Smooth muscle cell (in vitro differentiated cells): ENCODE data around the gene YPEL2. TPM values are rescaled to one million over a fixed set of nuclear protein-coding genes. Genes with fewer than 3 reads are reported as not detected.
A peak's percentile ranks its signal among the peaks of the same experiment; 100 is the strongest.

ENCODE experiments used
- DNase-seq: peaks from one replicate; lab custom pipeline; 2025; ENCODE audit not compliant: unreplicated experiment; lab: John Stamatoyannopoulos, UW
- H2AFZ ChIP-seq: fragments of 200-600 bp; sonication (generic); 2 replicates; pipeline ENCODE4 v1.6.0; 2016; ENCODE audit warnings: antibody characterized with exemption, low read depth, mild to moderate bottlenecking
- H3F3A ChIP-seq: fragments of 200-600 bp; sonication (generic); 2 replicates; pipeline ENCODE4 v1.6.0; 2017; ENCODE audit warnings: antibody characterized with exemption, low read depth
- H3K27ac ChIP-seq: fragments of 200-600 bp; sonication (generic); 2 replicates; pipeline ENCODE4 v1.5.1; 2016; ENCODE audit warnings: low read depth, mild to moderate bottlenecking
- H3K27me3 ChIP-seq: fragments of 200-600 bp; sonication (generic); 2 replicates; pipeline ENCODE4 v1.6.1; 2016; ENCODE audit warnings: low read depth, mild to moderate bottlenecking
- H3K36me3 ChIP-seq: fragments of 200-600 bp; sonication (generic); 2 replicates; pipeline ENCODE4 v1.5.1; 2016; ENCODE audit warnings: low read depth
- H3K4me1 ChIP-seq: fragments of 200-600 bp; sonication (generic); 2 replicates; pipeline ENCODE4 v1.5.1; 2016; ENCODE audit warnings: low read depth
- H3K4me2 ChIP-seq: fragments of 200-600 bp; sonication (generic); 2 replicates; pipeline ENCODE4 v1.6.0; 2016; ENCODE audit warnings: mild to moderate bottlenecking
- H3K4me3 ChIP-seq: fragments of 200-600 bp; sonication (generic); 2 replicates; pipeline ENCODE4 v1.5.1; 2016; ENCODE audit warnings: mild to moderate bottlenecking
- H3K79me2 ChIP-seq: fragments of 200-600 bp; sonication (generic); 2 replicates; pipeline ENCODE4 v1.6.0; 2016; ENCODE audit warnings: low read depth, mild to moderate bottlenecking
- H3K9ac ChIP-seq: fragments of 200-600 bp; sonication (generic); 2 replicates; pipeline ENCODE4 v1.6.0; 2016; ENCODE audit warnings: low read depth
- H3K9me3 ChIP-seq: fragments of 200-600 bp; sonication (generic); replicated peaks from 2 replicates; pipeline ENCODE4 v1.5.1; 2016; ENCODE audit warnings: low read depth
- H4K20me1 ChIP-seq: fragments of 200-600 bp; sonication (generic); 2 replicates; pipeline ENCODE4 v1.6.0; 2016; ENCODE audit warnings: low read depth
- CTCF ChIP-seq: fragments of 200-600 bp; sonication (generic); IDR thresholded peaks from 2 replicates; pipeline ENCODE4 v1.5.1; 2017; ENCODE audit warnings: borderline replicate concordance, mild to moderate bottlenecking, antibody characterized with exemption; ENCODE audit not compliant: insufficient read depth, poor library complexity, severe bottlenecking
- WGBS: methylation state at CpG from one replicate; pipeline ENCODE4 v1.1.7; 2016; ENCODE audit warnings: low lambda C conversion rate; 5-methylcytosine and 5-hydroxymethylcytosine counted together
- polyA plus RNA-seq: library from polyadenylated mRNA; unstranded; fragments of >200 nt; fragmentation: Nextera tagmentation; extraction: Ambion mirVana; gene quantifications from 2 replicates; pipeline ENCODE4 v1.2.1, GENCODE V29; 2016
- total RNA-seq: library from RNA; depleted of rRNA; stranded (reverse); fragments of >200 nt; gene quantifications from 2 replicates; pipeline ENCODE4 v1.2.3, GENCODE V29; 2014

The YPEL2 gene
- total and polyA plus RNA-seq, 2 experiments from 2014 or later: 4.0 to 9.6 TPM

DNA sequence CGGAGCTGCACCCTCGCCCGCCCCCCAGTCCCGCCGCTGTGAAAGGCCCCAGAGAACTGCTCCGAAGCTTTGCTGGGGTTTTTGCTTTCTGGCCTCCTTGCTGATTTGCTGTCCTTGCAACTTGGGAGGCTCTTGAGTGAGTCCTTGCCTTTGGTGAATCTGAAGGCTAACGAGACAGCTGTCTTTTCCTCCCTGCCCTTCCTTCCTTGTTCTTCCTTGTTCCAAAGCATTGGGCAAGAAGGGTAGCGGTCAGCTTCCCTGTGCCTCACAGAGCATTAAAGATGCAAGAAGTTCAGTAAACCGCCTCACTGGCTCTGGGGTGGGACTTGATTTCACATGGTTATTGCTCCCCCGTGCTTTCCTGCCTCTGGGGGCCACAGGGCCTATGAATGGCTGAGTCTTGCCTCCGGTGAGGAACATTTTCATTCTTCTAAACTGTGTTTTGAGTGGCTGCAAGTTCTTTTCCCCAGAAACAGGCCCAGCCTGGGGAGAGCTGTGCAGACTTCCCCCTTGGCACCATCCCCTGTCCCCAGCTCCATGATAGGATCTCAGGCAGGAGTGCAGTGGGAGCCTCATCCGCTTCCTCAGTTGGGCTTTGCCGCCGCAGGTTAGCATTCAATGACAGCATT is 1.4 kb downstream of the YPEL2 start:
- H3K9me3 ChIP-seq: no peaks in the 10 kb centered on the region
- TF ChIP-seq CTCF: no peak
- no peaks in the 10 kb centered on the region for H3K27me3 ChIP-seq
- H2AFZ ChIP-seq: peak overlapping the region; percentile 92
- WGBS: 31% methylated on average over 14 of the region's 14 CpGs
- DNase-seq: no peak
- H3F3A ChIP-seq: peaks cover 3% of the 10 kb centered on the region
- peak overlapping the region; percentile 80 for H3K9ac ChIP-seq
- peaks cover 43% of the 10 kb centered on the region for H4K20me1 ChIP-seq
- H3K36me3 ChIP-seq: no peaks in the 10 kb centered on the region
- peak overlapping the region; percentile 98 for H3K4me2 ChIP-seq
- H3K4me1 ChIP-seq: peaks cover 42% of the 10 kb centered on the region
- peak overlapping the region; percentile 87 for H3K4me3 ChIP-seq
- no peak overlapping the region for H3K27ac ChIP-seq
- peaks cover 50% of the 10 kb centered on the region for H3K79me2 ChIP-seq

DNA sequence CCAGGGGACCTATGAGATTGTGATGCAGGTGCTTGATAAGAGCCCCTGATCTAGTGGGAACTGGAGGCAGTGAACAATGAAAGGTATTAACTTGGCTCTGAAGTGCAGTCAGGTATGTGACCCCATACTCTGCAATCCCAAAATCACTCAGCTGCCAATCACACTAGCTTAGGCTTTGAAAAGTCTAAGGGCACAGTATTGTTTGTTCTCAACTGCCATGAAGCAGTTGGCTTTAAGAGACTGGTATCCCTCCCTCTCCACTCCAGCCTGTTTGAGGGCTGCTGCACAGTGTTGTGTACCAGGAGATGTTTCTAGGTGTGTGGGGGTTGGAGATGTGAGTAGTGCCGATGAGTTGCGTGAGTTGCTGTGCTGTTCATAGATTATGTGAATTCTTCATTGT is 2.4 kb downstream of the YPEL2 start:
- peaks cover 50% of the 10 kb centered on the region for H3K79me2 ChIP-seq
- no peak overlapping the region for H3K9ac ChIP-seq
- H3F3A ChIP-seq: peaks cover 3% of the 10 kb centered on the region
- H4K20me1 ChIP-seq: peaks cover 46% of the 10 kb centered on the region
- 100% methylated on average over 2 of the region's 2 CpGs for WGBS
- peak overlapping the region; percentile 87 for H3K4me3 ChIP-seq
- H2AFZ ChIP-seq: no peak overlapping the region
- H3K4me1 ChIP-seq: peaks cover 37% of the 10 kb centered on the region
- no peak for DNase-seq
- no peaks in the 10 kb centered on the region for H3K36me3 ChIP-seq
- H3K27ac ChIP-seq: no peak overlapping the region
- H3K9me3 ChIP-seq: no peaks in the 10 kb centered on the region
- no peaks in the 10 kb centered on the region for H3K27me3 ChIP-seq
- no peak overlapping the region for H3K4me2 ChIP-seq
- no peak for TF ChIP-seq CTCF

GRCh38 chr17:59335685-59336084 is 4.2 kb downstream of the YPEL2 start:
- H4K20me1 ChIP-seq: peaks cover 46% of the 10 kb centered on the region
- no peak overlapping the region for H2AFZ ChIP-seq
- DNase-seq: no peak
- H3K9ac ChIP-seq: no peak overlapping the region
- no peaks in the 10 kb centered on the region for H3K9me3 ChIP-seq
- no peaks in the 10 kb centered on the region for H3K36me3 ChIP-seq
- WGBS: 72% methylated on average over 10 of the region's 10 CpGs
- no peak overlapping the region for H3K27ac ChIP-seq
- peaks cover 64% of the 10 kb centered on the region for H3K79me2 ChIP-seq
- no peaks in the 10 kb centered on the region for H3K27me3 ChIP-seq
- no peak for TF ChIP-seq CTCF
- H3K4me2 ChIP-seq: no peak overlapping the region
- H3F3A ChIP-seq: no peaks in the 10 kb centered on the region
- no peak overlapping the region for H3K4me3 ChIP-seq
- peaks cover 21% of the 10 kb centered on the region for H3K4me1 ChIP-seq

- H3K9ac ChIP-seq: no peak overlapping the region
- no peak for TF ChIP-seq CTCF
- H3K27ac ChIP-seq: no peak overlapping the region
- H2AFZ ChIP-seq: no peak overlapping the region
- no peaks in the 10 kb centered on the region for H3F3A ChIP-seq
- no peak for DNase-seq
- peaks cover 71% of the 10 kb centered on the region for H3K79me2 ChIP-seq
- H3K36me3 ChIP-seq: no peaks in the 10 kb centered on the region
- H3K4me2 ChIP-seq: no peak overlapping the region
- H3K4me3 ChIP-seq: no peak overlapping the region
- no peaks in the 10 kb centered on the region for H3K27me3 ChIP-seq
- 84% methylated on average over 5 of the region's 5 CpGs for WGBS
- H3K4me1 ChIP-seq: peaks cover 23% of the 10 kb centered on the region
- H4K20me1 ChIP-seq: peaks cover 58% of the 10 kb centered on the region
- no peaks in the 10 kb centered on the region for H3K9me3 ChIP-seq
Observed at GRCh38 chr17:59337741-59338299, 6.4 kb downstream of the YPEL2 start.
